IMR-90 (cell line): ENCODE data around the gene TMEM72. TPM values are rescaled to one million over a fixed set of nuclear protein-coding genes. Genes with fewer than 3 reads are reported as not detected.

Experiments
- ATAC-seq: fragments of 200-7000 bp; cut with Tn5 transposase; 2 replicates; pipeline ENCODE4 v1.9.1; 2020; ENCODE audit warnings: low read depth, mild to moderate bottlenecking, moderate library complexity
- BruUV-seq: library from RNA; stranded (reverse); fragments of 400-500 nt; replicated peaks from 2 replicates; lab custom pipeline; 2021; lab: Mats Ljungman, UMichigan
- CTCF ChIA-PET: fragments of 300-600 bp; formaldehyde crosslinking; extraction: SDS; loops from one replicate; lab custom pipeline; 2021; ENCODE audit warnings: antibody characterized with exemption; lab: Yijun Ruan, JAX
- POLR2A ChIA-PET: fragments of 300-600 bp; sonication (Branson Sonifier 250); formaldehyde crosslinking; loops from one replicate; lab custom pipeline; 2022; ENCODE audit warnings: antibody characterized with exemption; ENCODE audit not compliant: unreplicated experiment; lab: Charles Lee
- DNase-seq: peaks from one replicate; pipeline ENCODE4 v3.0.0; 2013
- H2AFZ ChIP-seq: replicated peaks from 2 replicates; pipeline ENCODE3; 2013; ENCODE audit warnings: low read length, mild to moderate bottlenecking; ENCODE audit not compliant: poor library complexity
- H2AK5ac ChIP-seq: 2 replicates; pipeline ENCODE4 v1.6.1; 2013; ENCODE audit warnings: low read depth, low read length, inconsistent platforms
- H2AK9ac ChIP-seq: replicated peaks from 2 replicates; pipeline ENCODE3; 2013; ENCODE audit warnings: mild to moderate bottlenecking, low read depth, low read length, moderate library complexity; ENCODE audit not compliant: poor library complexity
- H2BK120ac ChIP-seq: 2 replicates; pipeline ENCODE4 v1.6.1; 2013; ENCODE audit warnings: low read depth, low read length, inconsistent platforms
- H2BK15ac ChIP-seq: 3 replicates; pipeline ENCODE4 v1.6.1; 2013; ENCODE audit warnings: low read depth, low read length, inconsistent platforms
- H2BK20ac ChIP-seq: 2 replicates; pipeline ENCODE4 v1.6.1; 2013; ENCODE audit warnings: low read depth, mild to moderate bottlenecking, inconsistent platforms, low read length, moderate library complexity
- H2BK5ac ChIP-seq: 2 replicates; pipeline ENCODE4 v1.6.1; 2013; ENCODE audit warnings: mild to moderate bottlenecking, low read depth, low read length, inconsistent platforms; ENCODE audit not compliant: poor library complexity, severe bottlenecking
- H3K14ac ChIP-seq: replicated peaks from 2 replicates; pipeline ENCODE4 v1.6.1; 2013; ENCODE audit warnings: low read depth, low read length, inconsistent platforms
- H3K18ac ChIP-seq: 2 replicates; pipeline ENCODE4 v1.6.1; 2013; ENCODE audit warnings: low read depth, low read length, control low read depth
- H3K23ac ChIP-seq: 2 replicates; pipeline ENCODE4 v1.6.1; 2013; ENCODE audit warnings: low read depth, low read length, inconsistent platforms
- H3K27ac ChIP-seq: 2 replicates; pipeline ENCODE4 v1.5.1; 2013; ENCODE audit warnings: mild to moderate bottlenecking, control low read depth, low read length; ENCODE audit not compliant: insufficient read depth
- H3K27me3 ChIP-seq: 2 replicates; pipeline ENCODE4 v1.6.1; 2013; ENCODE audit warnings: low read length; ENCODE audit not compliant: control insufficient read depth, insufficient read depth
- H3K36me3 ChIP-seq: 2 replicates; pipeline ENCODE4 v1.6.1; 2013; ENCODE audit warnings: low read length, mixed read lengths; ENCODE audit not compliant: control insufficient read depth, insufficient read depth
- H3K4ac ChIP-seq: 2 replicates; pipeline ENCODE4 v1.6.1; 2013; ENCODE audit warnings: low read depth, low read length, inconsistent platforms
- H3K4me1 ChIP-seq: 2 replicates; pipeline ENCODE4 v1.6.1; 2013; ENCODE audit warnings: low read length, mixed read lengths; ENCODE audit not compliant: control insufficient read depth, insufficient read depth
- H3K4me2 ChIP-seq: 2 replicates; pipeline ENCODE4 v1.6.1; 2013; ENCODE audit warnings: low read depth, mild to moderate bottlenecking, control low read depth, low read length, moderate library complexity
- H3K4me3 ChIP-seq: 2 replicates; pipeline ENCODE4 v1.5.1; 2013; ENCODE audit warnings: low read depth, mild to moderate bottlenecking, control low read depth, low read length, moderate library complexity; ENCODE audit not compliant: insufficient read depth
- H3K56ac ChIP-seq: 2 replicates; pipeline ENCODE4 v1.6.1; 2013; ENCODE audit warnings: low read length, inconsistent platforms; ENCODE audit not compliant: insufficient read depth; ENCODE audit errors: extremely low read depth
- H3K79me1 ChIP-seq, 2 experiments: 2 replicates each; pipeline ENCODE4 v1.6.1; 2013; ENCODE audit warnings: low read length in 2 of 2, inconsistent platforms in 1 of 2, low read depth in 1 of 2
- H3K9ac ChIP-seq: 2 replicates; pipeline ENCODE4 v1.6.1; 2013; ENCODE audit warnings: low read depth, low read length, control low read depth
- H3K9me1 ChIP-seq: 2 replicates; pipeline ENCODE4 v1.6.1; 2013; ENCODE audit warnings: low read length, inconsistent platforms; ENCODE audit not compliant: insufficient read depth
- H3K9me3 ChIP-seq: 2 replicates; pipeline ENCODE4 v1.6.1; 2013; ENCODE audit warnings: low read length; ENCODE audit not compliant: control insufficient read depth, insufficient read depth
- H4K20me1 ChIP-seq: 2 replicates; pipeline ENCODE4 v1.6.1; 2013; ENCODE audit warnings: low read length, inconsistent platforms; ENCODE audit not compliant: insufficient read depth
- H4K5ac ChIP-seq: 2 replicates; pipeline ENCODE4 v1.6.1; 2013; ENCODE audit warnings: mild to moderate bottlenecking, low read depth, low read length, control low read depth
- H4K8ac ChIP-seq, 2 experiments: 2 replicates each; pipeline ENCODE4 v1.6.1; 2013; ENCODE audit warnings: low read depth in 2 of 2, low read length in 2 of 2, control low read depth in 1 of 2, inconsistent platforms in 1 of 2
- H4K91ac ChIP-seq: 2 replicates; pipeline ENCODE4 v1.6.1; 2013; ENCODE audit warnings: low read depth, low read length, inconsistent platforms; ENCODE audit not compliant: insufficient read depth
- BHLHE40 ChIP-seq: fragments of 150-350 bp; IDR thresholded peaks from 2 replicates; pipeline ENCODE4 v1.6.1; 2016; ENCODE audit warnings: mild to moderate bottlenecking, low read depth, low read length
- CEBPB ChIP-seq: IDR thresholded peaks from 2 replicates; pipeline ENCODE4 v1.6.1; 2012; ENCODE audit warnings: low read depth, low read length, improper control_type of control experiment
- FOS ChIP-seq: fragments of 150-350 bp; IDR thresholded peaks from 2 replicates; pipeline ENCODE4 v1.6.1; 2016; ENCODE audit warnings: low read depth, low read length
- MAZ ChIP-seq: IDR thresholded peaks from 2 replicates; pipeline ENCODE4 v1.6.1; 2012; ENCODE audit warnings: low read depth, mild to moderate bottlenecking, low read length, improper control_type of control experiment, moderate library complexity, borderline replicate concordance
- NFE2L2 ChIP-seq: fragments of 150-350 bp; IDR thresholded peaks from 2 replicates; pipeline ENCODE4 v1.6.1; 2016; ENCODE audit warnings: low read depth, mild to moderate bottlenecking, low read length
- POLR2A ChIP-seq: IDR thresholded peaks from 2 replicates; pipeline ENCODE4 v1.6.1; 2012; ENCODE audit warnings: mild to moderate bottlenecking, low read depth, low read length
- RAD21 ChIP-seq: IDR thresholded peaks from 2 replicates; pipeline ENCODE4 v1.6.1; 2012; ENCODE audit warnings: low read length, improper control_type of control experiment
- RCOR1 ChIP-seq: IDR thresholded peaks from 2 replicates; pipeline ENCODE4 v1.6.1; 2012; ENCODE audit warnings: mild to moderate bottlenecking, low read length, improper control_type of control experiment; ENCODE audit not compliant: insufficient replicate concordance
- RFX5 ChIP-seq: IDR thresholded peaks from 2 replicates; pipeline ENCODE4 v1.8.0; 2012; ENCODE audit warnings: low read depth, mild to moderate bottlenecking, low read length, moderate library complexity
- SMC3 ChIP-seq: fragments of 150-350 bp; IDR thresholded peaks from 2 replicates; pipeline ENCODE4 v1.6.1; 2016; ENCODE audit warnings: low read depth, mild to moderate bottlenecking, antibody characterized with exemption, low read length, moderate library complexity
- WGBS, 2 experiments: methylation state at CpG; one replicate each; pipeline versions ENCODE4 v1.1.5 to v1.1.7; 2013; ENCODE audit warnings: missing lambda C conversion rate in 2 of 2; ENCODE audit not compliant: insufficient read length in 1 of 2; ENCODE audit errors: extremely low coverage in 2 of 2; 5-methylcytosine and 5-hydroxymethylcytosine counted together
- dilution Hi-C: fragments of 300-500 bp; cut with HindIII; formaldehyde crosslinking; loops from one replicate; pipeline ENCODE4 v1.14.3; 2018; ENCODE audit warnings: low sequenced_read_pairs; ENCODE audit not compliant: unreplicated experiment
- in situ Hi-C: fragments of 300-500 bp; cut with MboI; formaldehyde crosslinking; loops from 3 replicates; pipeline ENCODE4 v1.14.3; 2019; ENCODE audit warnings: low sequenced_read_pairs, inconsistent platforms, mixed read lengths
- intact Hi-C: fragments of 100-400 bp; cut with micrococcal nuclease; formaldehyde crosslinking; loops from 2 replicates; pipeline ENCODE4 v1.10.0; 2022
- polyA plus RNA-seq, 3 experiments: library from polyadenylated mRNA; depleted of rRNA; stranded (reverse); fragments of >200 nt; gene quantifications; 2 replicates each; pipeline ENCODE4 v1.2.3, GENCODE V29; 2012; ENCODE audit warnings: low replicate concordance in 1 of 3
- total RNA-seq: library from RNA; depleted of rRNA; stranded (reverse); fragments of >200 nt; gene quantifications from 2 replicates; pipeline ENCODE4 v1.2.3, GENCODE V29; 2012
- TF ChIP-seq, protein P1 (sequence below): fragments of 150-350 bp; IDR thresholded peaks from 2 replicates; pipeline ENCODE4 v1.6.1; 2017; ENCODE audit warnings: mild to moderate bottlenecking, antibody characterized with exemption, low read length, low read depth
- TF ChIP-seq, protein P2 (sequence below): fragments of 150-350 bp; IDR thresholded peaks from 2 replicates; pipeline ENCODE4 v1.6.1; 2016; ENCODE audit warnings: low read depth, mild to moderate bottlenecking, low read length, moderate library complexity, borderline replicate concordance
- TF ChIP-seq, protein P3 (sequence below): conservative IDR thresholded peaks from 2 replicates; pipeline ENCODE4 v1.5.1; 2012; ENCODE audit warnings: mild to moderate bottlenecking, low read depth, low read length, improper control_type of control experiment

Gene TMEM72
- total and polyA plus RNA-seq, 2 of the 4 experiments (the other 2 are of a cell fraction): not detected

DNA sequence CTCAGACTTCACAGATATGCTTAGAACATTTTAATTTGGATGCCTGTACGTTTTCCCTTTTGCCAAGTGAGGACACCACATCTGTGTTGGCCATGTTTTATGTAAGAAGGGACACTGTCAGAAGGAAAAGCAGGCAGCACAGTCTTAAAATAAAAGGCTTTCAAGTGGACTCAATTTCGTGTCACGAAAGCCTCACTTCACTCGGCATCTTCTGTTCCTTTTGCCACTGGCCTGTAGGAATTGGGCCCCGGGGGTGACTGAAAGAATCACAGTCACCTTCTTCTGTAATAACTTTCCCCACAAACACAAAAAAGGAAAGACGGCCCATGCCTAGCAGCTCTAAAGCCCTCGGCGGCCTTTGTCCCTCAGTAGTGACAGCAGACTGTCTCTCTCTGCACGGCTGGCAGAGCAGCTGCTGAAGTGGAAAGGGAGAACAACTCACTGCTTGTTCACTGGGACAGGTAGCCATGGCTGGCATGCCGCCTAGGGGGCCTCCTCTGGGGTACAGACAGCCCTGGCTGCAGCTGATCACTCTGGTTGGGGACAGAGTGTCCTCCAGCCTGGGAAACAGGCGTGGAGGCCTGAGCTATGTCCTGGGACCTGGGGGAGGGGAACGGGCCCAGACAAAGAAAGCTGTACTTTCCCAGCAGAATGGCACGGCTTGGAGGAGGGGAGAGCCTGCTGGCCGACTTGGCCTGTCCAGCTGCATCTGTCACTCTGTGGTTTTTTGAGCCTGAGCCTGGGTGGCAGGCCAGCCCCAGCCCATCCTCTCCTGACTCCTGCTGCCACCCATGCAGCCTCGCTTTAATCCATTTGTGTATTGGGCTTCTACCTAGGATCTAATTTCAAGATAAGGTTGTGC is 52.9 kb downstream of the TMEM72 start:
- Histone ChIP-seq H3K27ac (peak overlapping the region; percentile 26; the same call in 1 of the 2 replicates), H2AK9ac (peak overlapping the region; percentile 6), H3K56ac (no peak overlapping the region), H3K9ac (peak overlapping the region; percentile 3; the same call in 1 of the 2 replicates), H3K4me1 (peaks cover 37% of the 10 kb centered on the region), H3K9me1 (peaks cover 8% of the 10 kb centered on the region), H4K91ac (peak overlapping the region; percentile 53), H4K20me1 (no peaks in the 10 kb centered on the region), H2BK20ac (0 out of 2 replicates have a peak overlapping the region, but pooled peaks have one; percentile 36), H4K8ac (peak overlapping the region; percentile 42 to 62), H2AK5ac (peak overlapping the region; percentile 22; the same call in 1 of the 2 replicates), H3K4me2 (peak overlapping the region; percentile 27; the same call in 1 of the 2 replicates), H3K18ac (peak overlapping the region; percentile 28), H2BK120ac (peak overlapping the region; percentile 44), H3K23ac (no peak overlapping the region), H3K27me3 (no peaks in the 10 kb centered on the region), H3K4me3 (no peak overlapping the region), H3K4ac (peak overlapping the region; percentile 44), H3K14ac (0 out of 2 replicates have a peak overlapping the region, but pooled peaks have one; percentile 29), H2BK15ac (peak overlapping the region; percentile 21; the same call in 1 of the 3 replicates), H4K5ac (peak overlapping the region; percentile 62), H2AFZ (peak overlapping the region; percentile 75), H2BK5ac (peak overlapping the region; percentile 6), H3K9me3 (no peaks in the 10 kb centered on the region), H3K79me1 (peaks cover 0 to 16% of the 10 kb centered on the region in 2 experiments; a peak in 2 of 4 replicates), H3K36me3 (no peaks in the 10 kb centered on the region)
- CTCF ChIA-PET: interaction anchor here (0.6 to 2.0 kb wide), 4 partner anchors 29 to 61 kb away, joined by 3 to 7 read pairs (median 6); no protein-coding TSS in a partner anchor
- intact Hi-C loops (no loop called here), in situ Hi-C loops (no loop called here), dilution Hi-C loops (no loop called here)
- BruUV-seq: no TSS peak
- DNase-seq (no peak), ATAC-seq (no peak)
- POLR2A ChIA-PET: no interaction called here
- WGBS, 2 experiments: 75% methylated on average over 7 of the region's 15 CpGs; no CpG with 5 or more reads in 1 of the 2 experiments
- TF ChIP-seq MAZ: no peak; the same call in 1 of the 2 replicates
- TF ChIP-seq FOS: no peak
- TF ChIP-seq, protein P1, sequence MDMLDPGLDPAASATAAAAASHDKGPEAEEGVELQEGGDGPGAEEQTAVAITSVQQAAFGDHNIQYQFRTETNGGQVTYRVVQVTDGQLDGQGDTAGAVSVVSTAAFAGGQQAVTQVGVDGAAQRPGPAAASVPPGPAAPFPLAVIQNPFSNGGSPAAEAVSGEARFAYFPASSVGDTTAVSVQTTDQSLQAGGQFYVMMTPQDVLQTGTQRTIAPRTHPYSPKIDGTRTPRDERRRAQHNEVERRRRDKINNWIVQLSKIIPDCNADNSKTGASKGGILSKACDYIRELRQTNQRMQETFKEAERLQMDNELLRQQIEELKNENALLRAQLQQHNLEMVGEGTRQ: no peak
- TF ChIP-seq CEBPB: no peak
- no peak for TF ChIP-seq RAD21
- TF ChIP-seq SMC3: no peak
- TF ChIP-seq, protein P2, sequence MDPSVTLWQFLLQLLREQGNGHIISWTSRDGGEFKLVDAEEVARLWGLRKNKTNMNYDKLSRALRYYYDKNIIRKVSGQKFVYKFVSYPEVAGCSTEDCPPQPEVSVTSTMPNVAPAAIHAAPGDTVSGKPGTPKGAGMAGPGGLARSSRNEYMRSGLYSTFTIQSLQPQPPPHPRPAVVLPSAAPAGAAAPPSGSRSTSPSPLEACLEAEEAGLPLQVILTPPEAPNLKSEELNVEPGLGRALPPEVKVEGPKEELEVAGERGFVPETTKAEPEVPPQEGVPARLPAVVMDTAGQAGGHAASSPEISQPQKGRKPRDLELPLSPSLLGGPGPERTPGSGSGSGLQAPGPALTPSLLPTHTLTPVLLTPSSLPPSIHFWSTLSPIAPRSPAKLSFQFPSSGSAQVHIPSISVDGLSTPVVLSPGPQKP: no peak
- TF ChIP-seq, protein P3, sequence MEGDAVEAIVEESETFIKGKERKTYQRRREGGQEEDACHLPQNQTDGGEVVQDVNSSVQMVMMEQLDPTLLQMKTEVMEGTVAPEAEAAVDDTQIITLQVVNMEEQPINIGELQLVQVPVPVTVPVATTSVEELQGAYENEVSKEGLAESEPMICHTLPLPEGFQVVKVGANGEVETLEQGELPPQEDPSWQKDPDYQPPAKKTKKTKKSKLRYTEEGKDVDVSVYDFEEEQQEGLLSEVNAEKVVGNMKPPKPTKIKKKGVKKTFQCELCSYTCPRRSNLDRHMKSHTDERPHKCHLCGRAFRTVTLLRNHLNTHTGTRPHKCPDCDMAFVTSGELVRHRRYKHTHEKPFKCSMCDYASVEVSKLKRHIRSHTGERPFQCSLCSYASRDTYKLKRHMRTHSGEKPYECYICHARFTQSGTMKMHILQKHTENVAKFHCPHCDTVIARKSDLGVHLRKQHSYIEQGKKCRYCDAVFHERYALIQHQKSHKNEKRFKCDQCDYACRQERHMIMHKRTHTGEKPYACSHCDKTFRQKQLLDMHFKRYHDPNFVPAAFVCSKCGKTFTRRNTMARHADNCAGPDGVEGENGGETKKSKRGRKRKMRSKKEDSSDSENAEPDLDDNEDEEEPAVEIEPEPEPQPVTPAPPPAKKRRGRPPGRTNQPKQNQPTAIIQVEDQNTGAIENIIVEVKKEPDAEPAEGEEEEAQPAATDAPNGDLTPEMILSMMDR: no peak
- no peak for TF ChIP-seq BHLHE40
- no peak for TF ChIP-seq POLR2A
- TF ChIP-seq RCOR1: no peak
- TF ChIP-seq NFE2L2: no peak
- TF ChIP-seq RFX5: no peak
